ENCODE data around the gene NRP2. TPM values are rescaled to one million over a fixed set of nuclear protein-coding genes. Genes with fewer than 3 reads are reported as not detected.

NRP2 gene
- total and polyA plus RNA-seq, 7 experiments from 2014 or later = 0.35 to 23.7 (median 1.4) TPM

GRCh38 chr2:205807758-205808157, 125.5 kb downstream of the NRP2 start:
- H3K4me1 ChIP-seq (ENCODE audit: control insufficient read depth in 2 of 2, insufficient read depth in 2 of 2, low read length in 2 of 2) = no peaks in the 10 kb centered on the region
- intact Hi-C loops (cut with micrococcal nuclease) = no loop called here
- H3K36me3 ChIP-seq (ENCODE audit: control insufficient read depth in 2 of 3, insufficient read depth in 3 of 3, low read length in 3 of 3) = no peaks in the 10 kb centered on the region
- Mint-ChIP-seq H3K27ac (no peak overlapping the region), H3K9me3 (no peaks in the 10 kb centered on the region), H3K36me3 (no peaks in the 10 kb centered on the region), H3K4me3 (no peak overlapping the region), H3K4me1 (peaks cover 0 to 3% (median 0%) of the 10 kb centered on the region in 7 donors), H3K27me3 (peaks cover 0 to 8% (median 4%) of the 10 kb centered on the region in 5 donors)
- no peak for DNase-seq
- no peaks in the 10 kb centered on the region for H3K27me3 ChIP-seq (ENCODE audit: control insufficient read depth in 2 of 2, insufficient read depth in 2 of 2, low read length in 2 of 2)
- POLR2A ChIA-PET = no interaction called here
- H3K4me3 ChIP-seq (ENCODE audit: low read length) = no peak overlapping the region
- ATAC-seq = no peak
- no peak overlapping the region for H3K27ac ChIP-seq (ENCODE audit: low read depth, low read length)
- CTCF ChIA-PET = no interaction called here
- H3K9me3 ChIP-seq (ENCODE audit: control insufficient read depth in 2 of 3, low read length in 3 of 3) = no peaks in the 10 kb centered on the region

- POLR2A ChIA-PET = no interaction called here
- H3K27ac Mint-ChIP-seq = no peak overlapping the region
- H3K36me3 ChIP-seq (ENCODE audit: control insufficient read depth in 2 of 3, insufficient read depth in 3 of 3, low read length in 3 of 3) = no peaks in the 10 kb centered on the region
- H3K27ac ChIP-seq (ENCODE audit: low read depth, low read length) = no peak overlapping the region
- no peak overlapping the region for H3K4me3 ChIP-seq (ENCODE audit: low read length)
- H3K4me1 ChIP-seq (ENCODE audit: control insufficient read depth in 2 of 2, insufficient read depth in 2 of 2, low read length in 2 of 2) = no peaks in the 10 kb centered on the region
- peaks cover 0 to 1% (median 0%) of the 10 kb centered on the region in 7 donors for H3K4me1 Mint-ChIP-seq
- no peaks in the 10 kb centered on the region for H3K36me3 Mint-ChIP-seq
- H3K4me3 Mint-ChIP-seq = no peak overlapping the region
- H3K27me3 Mint-ChIP-seq = peaks cover 0 to 8% (median 4%) of the 10 kb centered on the region in 5 donors
- intact Hi-C loops (cut with micrococcal nuclease) = no loop called here
- no peaks in the 10 kb centered on the region for H3K9me3 ChIP-seq (ENCODE audit: control insufficient read depth in 2 of 3, low read length in 3 of 3)
- H3K27me3 ChIP-seq (ENCODE audit: control insufficient read depth in 2 of 2, insufficient read depth in 2 of 2, low read length in 2 of 2) = no peaks in the 10 kb centered on the region
- no peaks in the 10 kb centered on the region for H3K9me3 Mint-ChIP-seq
- CTCF ChIA-PET = interaction anchor here (0.8 kb wide), 1 partner anchor 10 kb away, joined by 7 read pairs; no protein-coding TSS in a partner anchor
- ATAC-seq (no peak), DNase-seq (no peak)
These were observed 126.3 kb downstream of the NRP2 start for GRCh38 chr2:205808486-205809121.

DNA sequence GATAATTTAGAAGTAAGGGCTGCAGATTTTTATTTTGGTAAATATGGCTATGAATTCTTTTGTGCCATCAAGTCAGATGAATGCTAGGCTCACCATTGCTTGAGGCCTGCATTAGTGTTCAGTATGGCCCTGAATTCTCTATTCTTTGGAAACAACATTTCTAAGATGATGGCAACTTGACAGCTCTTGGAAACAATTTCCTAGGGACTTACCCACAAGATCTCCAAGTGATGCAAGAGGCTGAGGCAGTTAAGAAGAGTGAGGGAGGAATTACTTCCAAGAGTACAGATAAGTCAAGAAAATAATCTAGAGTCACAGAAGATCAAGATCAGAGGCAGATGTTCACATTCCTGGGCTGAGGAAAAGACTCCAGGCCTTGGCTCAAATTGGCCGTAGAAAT, 129.1 kb downstream of the NRP2 start:
- no peak overlapping the region for H3K27ac ChIP-seq (ENCODE audit: low read depth, low read length)
- no peaks in the 10 kb centered on the region for H3K36me3 Mint-ChIP-seq
- no peak overlapping the region for H3K4me3 ChIP-seq (ENCODE audit: low read length)
- no peak for DNase-seq
- H3K27me3 Mint-ChIP-seq = peaks cover 3 to 8% (median 7%) of the 10 kb centered on the region in 5 donors
- no peaks in the 10 kb centered on the region for H3K9me3 Mint-ChIP-seq
- no peak overlapping the region for H3K4me3 Mint-ChIP-seq
- H3K4me1 Mint-ChIP-seq = peaks cover 0 to 1% (median 0%) of the 10 kb centered on the region in 7 donors
- no peaks in the 10 kb centered on the region for H3K4me1 ChIP-seq (ENCODE audit: control insufficient read depth in 2 of 2, insufficient read depth in 2 of 2, low read length in 2 of 2)
- no peaks in the 10 kb centered on the region for H3K27me3 ChIP-seq (ENCODE audit: control insufficient read depth in 2 of 2, insufficient read depth in 2 of 2, low read length in 2 of 2)
- ATAC-seq = no peak
- CTCF ChIA-PET = no interaction called here
- H3K9me3 ChIP-seq (ENCODE audit: control insufficient read depth in 2 of 3, low read length in 3 of 3) = no peaks in the 10 kb centered on the region
- POLR2A ChIA-PET = no interaction called here
- no peak overlapping the region for H3K27ac Mint-ChIP-seq
- intact Hi-C loops (cut with micrococcal nuclease) = no loop called here
- no peaks in the 10 kb centered on the region for H3K36me3 ChIP-seq (ENCODE audit: control insufficient read depth in 2 of 3, insufficient read depth in 3 of 3, low read length in 3 of 3)

- Histone ChIP-seq H3K36me3 (ENCODE audit: control insufficient read depth in 2 of 3, insufficient read depth in 3 of 3, low read length in 3 of 3) (no peaks in the 10 kb centered on the region), H3K27me3 (ENCODE audit: control insufficient read depth in 2 of 2, insufficient read depth in 2 of 2, low read length in 2 of 2) (no peaks in the 10 kb centered on the region), H3K4me1 (ENCODE audit: control insufficient read depth in 2 of 2, insufficient read depth in 2 of 2, low read length in 2 of 2) (no peaks in the 10 kb centered on the region), H3K27ac (ENCODE audit: low read depth, low read length) (no peak overlapping the region), H3K9me3 (ENCODE audit: control insufficient read depth in 2 of 3, low read length in 3 of 3) (no peaks in the 10 kb centered on the region), H3K4me3 (ENCODE audit: low read length) (no peak overlapping the region)
- DNase-seq = no peak
- H3K9me3 Mint-ChIP-seq = no peaks in the 10 kb centered on the region
- ChIA-PET POLR2A (no interaction called here), CTCF (interaction anchor here (0.5 to 0.6 kb wide), 2 partner anchors 26 to 1387 kb away, joined by 3 read pairs; no protein-coding TSS in a partner anchor)
- H3K4me3 Mint-ChIP-seq = no peak overlapping the region
- H3K27ac Mint-ChIP-seq = no peak overlapping the region
- intact Hi-C loops (cut with micrococcal nuclease) = no loop called here
- no peak for ATAC-seq
- H3K27me3 Mint-ChIP-seq = peaks cover 0 to 24% (median 13%) of the 10 kb centered on the region in 5 donors
- peaks cover 0 to 1% (median 0%) of the 10 kb centered on the region in 7 donors for H3K4me1 Mint-ChIP-seq
- no peaks in the 10 kb centered on the region for H3K36me3 Mint-ChIP-seq
These were observed 131.7 kb downstream of the NRP2 start for GRCh38 chr2:205814039-205814364.

GRCh38 chr2:205815673-205816072, 133.4 kb downstream of the NRP2 start:
- no peak for DNase-seq
- Histone ChIP-seq H3K36me3 (ENCODE audit: control insufficient read depth in 2 of 3, insufficient read depth in 3 of 3, low read length in 3 of 3) (no peaks in the 10 kb centered on the region), H3K9me3 (ENCODE audit: control insufficient read depth in 2 of 3, low read length in 3 of 3) (no peaks in the 10 kb centered on the region), H3K27ac (ENCODE audit: low read depth, low read length) (no peak overlapping the region), H3K27me3 (ENCODE audit: control insufficient read depth in 2 of 2, insufficient read depth in 2 of 2, low read length in 2 of 2) (no peaks in the 10 kb centered on the region), H3K4me3 (ENCODE audit: low read length) (no peak overlapping the region), H3K4me1 (ENCODE audit: control insufficient read depth in 2 of 2, insufficient read depth in 2 of 2, low read length in 2 of 2) (no peaks in the 10 kb centered on the region)
- Mint-ChIP-seq H3K4me1 (no peaks in the 10 kb centered on the region), H3K27me3 (peaks cover 4 to 35% (median 26%) of the 10 kb centered on the region in 5 donors), H3K9me3 (peaks cover 0 to 1% (median 0%) of the 10 kb centered on the region in 11 donors), H3K4me3 (no peak overlapping the region), H3K36me3 (no peaks in the 10 kb centered on the region), H3K27ac (no peak overlapping the region)
- ATAC-seq = no peak
- intact Hi-C loops (cut with micrococcal nuclease) = loop anchor here in 1 of 2 donors (5.0 kb wide), 1 partner anchor 1488 kb away; no protein-coding TSS in a partner anchor
- POLR2A ChIA-PET = no interaction called here
- CTCF ChIA-PET = no interaction called here

GRCh38 chr2:205816268-205816667, 134.0 kb downstream of the NRP2 start:
- Mint-ChIP-seq H3K27me3 (peaks cover 4 to 41% (median 28%) of the 10 kb centered on the region in 5 donors), H3K9me3 (peaks cover 0 to 2% (median 0%) of the 10 kb centered on the region in 11 donors), H3K4me1 (no peaks in the 10 kb centered on the region), H3K27ac (no peak overlapping the region), H3K36me3 (no peaks in the 10 kb centered on the region), H3K4me3 (no peak overlapping the region)
- intact Hi-C loops (cut with micrococcal nuclease) = loop anchor here in 1 of 2 donors (5.0 kb wide), 1 partner anchor 1489 kb away; no protein-coding TSS in a partner anchor
- Histone ChIP-seq H3K27ac (ENCODE audit: low read depth, low read length) (no peak overlapping the region), H3K27me3 (ENCODE audit: control insufficient read depth in 2 of 2, insufficient read depth in 2 of 2, low read length in 2 of 2) (no peaks in the 10 kb centered on the region), H3K4me3 (ENCODE audit: low read length) (no peak overlapping the region), H3K36me3 (ENCODE audit: control insufficient read depth in 2 of 3, insufficient read depth in 3 of 3, low read length in 3 of 3) (no peaks in the 10 kb centered on the region), H3K9me3 (ENCODE audit: control insufficient read depth in 2 of 3, low read length in 3 of 3) (no peaks in the 10 kb centered on the region), H3K4me1 (ENCODE audit: control insufficient read depth in 2 of 2, insufficient read depth in 2 of 2, low read length in 2 of 2) (no peaks in the 10 kb centered on the region)
- ChIA-PET POLR2A (no interaction called here), CTCF (no interaction called here)
- ATAC-seq (no peak), DNase-seq (no peak)

DNA sequence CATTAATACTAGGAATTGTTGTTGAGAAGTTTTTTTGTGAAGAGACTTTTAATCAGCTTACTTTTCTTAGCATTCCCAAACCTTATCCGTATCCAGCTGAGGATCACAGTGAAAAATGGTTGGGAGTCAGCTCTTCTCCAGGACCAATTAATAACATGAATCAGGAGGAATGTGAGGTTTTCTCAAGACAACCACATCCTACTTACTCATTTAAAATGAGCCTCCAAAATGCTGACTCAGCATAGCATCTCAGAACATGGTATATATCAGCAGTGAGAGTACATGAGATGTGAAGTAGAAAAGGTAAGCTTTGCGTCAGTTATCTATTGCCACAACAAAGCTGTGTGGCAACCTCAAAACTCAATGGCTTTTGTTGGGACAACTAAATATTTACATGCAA, 140.3 kb downstream of the NRP2 start:
- Mint-ChIP-seq H3K36me3 (peaks cover 0 to 4% (median 0%) of the 10 kb centered on the region in 5 donors), H3K27ac (no peak overlapping the region), H3K9me3 (peaks cover 0 to 28% (median 3%) of the 10 kb centered on the region in 11 donors), H3K4me1 (no peaks in the 10 kb centered on the region), H3K4me3 (no peak overlapping the region), H3K27me3 (peaks cover 13 to 44% (median 27%) of the 10 kb centered on the region in 5 donors)
- no peaks in the 10 kb centered on the region for H3K36me3 ChIP-seq (ENCODE audit: control insufficient read depth in 2 of 3, insufficient read depth in 3 of 3, low read length in 3 of 3)
- DNase-seq (no peak), ATAC-seq (no peak)
- ChIA-PET CTCF (no interaction called here), POLR2A (no interaction called here)
- no peak overlapping the region for H3K27ac ChIP-seq (ENCODE audit: low read depth, low read length)
- H3K4me3 ChIP-seq (ENCODE audit: low read length) = no peak overlapping the region
- H3K4me1 ChIP-seq (ENCODE audit: control insufficient read depth in 2 of 2, insufficient read depth in 2 of 2, low read length in 2 of 2) = no peaks in the 10 kb centered on the region
- H3K9me3 ChIP-seq (ENCODE audit: control insufficient read depth in 2 of 3, low read length in 3 of 3) = no peaks in the 10 kb centered on the region
- H3K27me3 ChIP-seq (ENCODE audit: control insufficient read depth in 2 of 2, insufficient read depth in 2 of 2, low read length in 2 of 2) = no peaks in the 10 kb centered on the region
- intact Hi-C loops (cut with micrococcal nuclease) = no loop called here
